PC-9 (cell line): ENCODE results near the gene NCAN.

ENCODE experiments used
- EZH2 ChIP-seq: fragments of 200-600 bp; sonication (generic); IDR thresholded peaks from 2 replicates; pipeline ENCODE4 v1.8.0; 2017; ENCODE audit warnings: antibody characterized with exemption, low read depth
- TF ChIP-seq, protein P1 (sequence below): fragments of 200-600 bp; sonication (generic); conservative IDR thresholded peaks from 2 replicates; pipeline ENCODE4 v1.6.1; 2017; ENCODE audit warnings: mixed run types, antibody characterized with exemption, mild to moderate bottlenecking, moderate library complexity

DNA sequence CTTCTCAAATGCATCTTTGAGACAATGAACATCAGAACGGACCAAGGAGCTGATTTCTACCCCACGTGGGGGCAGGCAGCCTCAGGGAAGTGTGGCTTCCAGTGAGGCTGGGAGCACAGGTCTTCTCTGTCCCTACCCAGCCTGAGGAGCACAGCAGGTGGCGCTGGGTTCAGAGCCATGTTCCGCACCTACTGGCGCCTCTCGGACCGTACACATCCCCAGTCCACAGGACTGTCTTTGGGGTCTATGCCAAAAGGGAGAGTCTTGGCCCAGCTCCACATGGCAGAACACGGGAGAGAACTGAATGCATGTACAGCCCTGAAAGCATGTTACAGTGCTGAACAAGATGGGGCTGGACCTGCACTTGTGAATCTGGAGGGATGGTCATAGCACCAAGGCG lies 86.0 kb downstream of the NCAN start:
- TF ChIP-seq, protein P1, sequence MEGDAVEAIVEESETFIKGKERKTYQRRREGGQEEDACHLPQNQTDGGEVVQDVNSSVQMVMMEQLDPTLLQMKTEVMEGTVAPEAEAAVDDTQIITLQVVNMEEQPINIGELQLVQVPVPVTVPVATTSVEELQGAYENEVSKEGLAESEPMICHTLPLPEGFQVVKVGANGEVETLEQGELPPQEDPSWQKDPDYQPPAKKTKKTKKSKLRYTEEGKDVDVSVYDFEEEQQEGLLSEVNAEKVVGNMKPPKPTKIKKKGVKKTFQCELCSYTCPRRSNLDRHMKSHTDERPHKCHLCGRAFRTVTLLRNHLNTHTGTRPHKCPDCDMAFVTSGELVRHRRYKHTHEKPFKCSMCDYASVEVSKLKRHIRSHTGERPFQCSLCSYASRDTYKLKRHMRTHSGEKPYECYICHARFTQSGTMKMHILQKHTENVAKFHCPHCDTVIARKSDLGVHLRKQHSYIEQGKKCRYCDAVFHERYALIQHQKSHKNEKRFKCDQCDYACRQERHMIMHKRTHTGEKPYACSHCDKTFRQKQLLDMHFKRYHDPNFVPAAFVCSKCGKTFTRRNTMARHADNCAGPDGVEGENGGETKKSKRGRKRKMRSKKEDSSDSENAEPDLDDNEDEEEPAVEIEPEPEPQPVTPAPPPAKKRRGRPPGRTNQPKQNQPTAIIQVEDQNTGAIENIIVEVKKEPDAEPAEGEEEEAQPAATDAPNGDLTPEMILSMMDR: no peak
- TF ChIP-seq EZH2: no peak
